Measurements from ENCODE around the gene B3GNT7.

DNA sequence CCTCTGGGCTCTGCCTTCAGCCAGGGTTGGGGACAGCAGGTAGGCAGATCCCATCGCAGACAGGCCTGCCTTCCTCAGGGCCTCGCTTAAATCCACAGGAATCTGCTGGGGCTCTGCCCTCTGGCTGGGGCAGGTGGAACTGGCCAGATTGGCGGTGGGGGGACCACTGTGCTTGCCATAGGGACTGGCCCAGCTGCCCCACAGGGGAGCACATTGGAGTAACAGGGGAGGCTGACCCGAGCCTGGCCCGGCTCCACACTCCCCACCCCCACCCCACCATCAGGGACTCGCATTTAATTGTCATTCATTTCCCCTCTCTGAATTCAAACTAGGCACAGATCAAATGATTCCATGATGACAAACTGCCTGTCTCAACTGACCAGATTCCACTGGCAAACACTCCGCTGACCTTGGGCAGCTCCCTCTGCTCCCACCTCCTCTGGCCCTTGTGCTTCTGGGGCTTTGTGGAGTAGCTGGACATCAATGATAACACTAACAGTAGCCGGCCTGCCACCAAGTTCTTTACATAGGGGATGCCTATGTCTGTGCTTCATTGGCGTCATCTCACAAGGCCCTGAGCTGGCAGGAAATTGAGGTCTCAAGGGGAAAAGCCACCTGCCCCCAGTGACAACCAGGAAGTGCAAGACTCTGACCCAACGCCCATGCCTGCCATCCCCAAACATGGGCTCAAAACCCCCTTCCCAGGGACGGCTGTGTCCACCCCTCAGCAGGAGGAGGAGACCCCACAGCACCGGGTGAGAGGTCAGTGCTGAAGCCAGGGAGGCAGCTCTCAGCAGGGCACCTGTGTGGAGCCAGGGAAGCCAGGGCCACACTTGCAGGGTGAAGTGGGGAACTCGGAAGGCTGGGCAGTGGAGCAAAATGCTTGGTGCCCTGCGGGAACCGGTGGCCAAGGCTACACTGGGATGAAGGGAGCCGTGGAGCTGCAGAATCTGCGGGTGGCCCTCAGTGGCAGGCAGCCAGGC, 2.1 kb upstream of the B3GNT7 start:
- peak in 1 of 2 donors; percentile 17 for TF ChIP-seq CTCF (conservative IDR thresholded peaks at IDR 0.05 in 1 of 2, IDR thresholded peaks at IDR 0.05 in 1 of 2; ENCODE audit: extremely low read depth in 1 of 2, insufficient read depth in 1 of 2, low read depth in 1 of 2, low read length in 2 of 2)
- TF ChIP-seq EZH2 (IDR thresholded peaks at IDR 0.05; ENCODE audit: borderline replicate concordance, low read length): no peak

Measured in mammary epithelial cell (primary cell).